Calu3 (cell line): ENCODE data around the gene DPT. TPM values are rescaled to one million over a fixed set of nuclear protein-coding genes. Genes with fewer than 3 reads are reported as not detected.

Source experiments
- BruUV-seq: library from RNA; stranded (reverse); fragments of 400-500 nt; replicated peaks from 2 replicates; lab custom pipeline; 2021; lab: Mats Ljungman, UMichigan
- CTCF ChIA-PET: fragments of 300-600 bp; sonication (Branson Sonifier 250); formaldehyde crosslinking; loops from one replicate; lab custom pipeline; 2022; ENCODE audit warnings: antibody characterized with exemption; lab: Charles Lee
- DNase-seq: peaks from one replicate; pipeline ENCODE4 v3.0.0; 2022
- H3K27ac Mint-ChIP-seq: one replicate; pipeline ENCODE4 v1.8.0; 2022; ENCODE audit warnings: mixed read lengths; ENCODE audit not compliant: unreplicated experiment
- H3K27me3 Mint-ChIP-seq: one replicate; pipeline ENCODE4 v1.8.0; 2022; ENCODE audit warnings: mixed read lengths; ENCODE audit not compliant: unreplicated experiment
- H3K36me3 Mint-ChIP-seq: one replicate; pipeline ENCODE4 v1.8.0; 2022; ENCODE audit warnings: mild to moderate bottlenecking, moderate library complexity, mixed read lengths; ENCODE audit not compliant: insufficient read depth, unreplicated experiment
- H3K4me1 Mint-ChIP-seq: one replicate; pipeline ENCODE4 v1.8.0; 2022; ENCODE audit warnings: mild to moderate bottlenecking, low read depth, mixed read lengths; ENCODE audit not compliant: unreplicated experiment
- H3K4me3 Mint-ChIP-seq: one replicate; pipeline ENCODE4 v1.8.0; 2022; ENCODE audit warnings: mild to moderate bottlenecking, low read depth, moderate library complexity, mixed read lengths; ENCODE audit not compliant: unreplicated experiment
- H3K9me3 Mint-ChIP-seq: one replicate; pipeline ENCODE4 v1.8.0; 2022; ENCODE audit warnings: low read depth, mixed read lengths; ENCODE audit not compliant: unreplicated experiment
- CTCF ChIP-seq: fragments of 200-600 bp; IDR thresholded peaks from one replicate; pipeline ENCODE4 v1.8.0; 2022; ENCODE audit warnings: antibody characterized with exemption; ENCODE audit not compliant: unreplicated experiment
- intact Hi-C: fragments of 100-400 bp; cut with micrococcal nuclease; formaldehyde crosslinking; loops from one replicate; pipeline ENCODE4 v1.10.0; 2022; ENCODE audit not compliant: unreplicated experiment
- total RNA-seq: library from RNA; stranded (reverse); gene quantifications from 2 replicates; pipeline ENCODE4 v1.2.3, GENCODE V29; 2022

DPT gene
- total RNA-seq, 1 experiment from 2014 or later: not detected

DNA sequence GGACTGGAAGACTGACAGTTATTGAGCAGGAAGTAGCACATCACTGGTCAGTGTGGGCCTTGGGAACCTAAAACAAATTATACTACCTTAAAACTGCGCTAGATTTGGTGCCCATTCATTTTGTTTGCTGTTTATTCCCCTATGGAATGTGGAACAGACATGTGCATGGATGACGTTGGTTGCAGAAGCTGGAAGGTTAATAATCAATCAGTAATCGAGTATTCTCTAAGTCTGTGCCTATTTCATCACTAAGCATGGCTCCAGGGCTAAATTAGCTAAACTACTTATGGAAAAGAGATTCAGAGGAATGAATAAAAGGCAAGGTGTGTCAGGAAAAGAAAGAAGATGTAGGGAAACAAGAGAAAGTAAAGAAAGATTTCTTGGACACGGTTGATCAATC, 33.5 kb upstream of the DPT start:
- CTCF ChIA-PET: no interaction called here
- no peaks in the 10 kb centered on the region for H3K36me3 Mint-ChIP-seq
- no peak for DNase-seq
- no peak overlapping the region for H3K4me3 Mint-ChIP-seq
- intact Hi-C loops: no loop called here
- no peaks in the 10 kb centered on the region for H3K27me3 Mint-ChIP-seq
- peaks cover 4% of the 10 kb centered on the region for H3K9me3 Mint-ChIP-seq
- no peak for TF ChIP-seq CTCF
- no peak overlapping the region for H3K27ac Mint-ChIP-seq
- H3K4me1 Mint-ChIP-seq: peaks cover 9% of the 10 kb centered on the region
- BruUV-seq: no TSS peak

DNA sequence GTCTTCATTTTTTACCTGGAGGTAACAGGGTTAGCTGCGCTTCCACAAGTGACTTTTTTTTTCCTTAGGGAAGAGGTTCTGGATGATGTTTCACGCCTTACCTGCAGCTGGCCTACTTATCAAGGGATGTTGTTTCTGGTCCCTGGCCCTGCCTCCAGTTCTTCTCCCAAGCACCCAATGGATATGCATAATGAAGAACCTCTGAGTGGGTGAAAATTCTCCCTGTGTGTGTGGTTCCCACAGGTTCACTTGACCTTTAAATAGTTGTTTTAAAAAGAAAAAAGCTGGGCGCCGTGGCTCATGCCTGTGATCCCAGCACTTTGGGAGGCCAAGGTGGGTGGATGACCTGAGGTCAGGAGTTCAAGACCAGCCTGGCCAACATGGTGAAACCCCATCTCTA, 31.8 kb upstream of the DPT start:
- intact Hi-C loops: no loop called here
- Mint-ChIP-seq H3K9me3 (peaks cover 4% of the 10 kb centered on the region), H3K27ac (no peak overlapping the region), H3K4me3 (no peak overlapping the region), H3K36me3 (no peaks in the 10 kb centered on the region), H3K4me1 (peaks cover 9% of the 10 kb centered on the region), H3K27me3 (no peaks in the 10 kb centered on the region)
- no peak for DNase-seq
- TF ChIP-seq CTCF: no peak
- no TSS peak for BruUV-seq
- CTCF ChIA-PET: no interaction called here

DNA sequence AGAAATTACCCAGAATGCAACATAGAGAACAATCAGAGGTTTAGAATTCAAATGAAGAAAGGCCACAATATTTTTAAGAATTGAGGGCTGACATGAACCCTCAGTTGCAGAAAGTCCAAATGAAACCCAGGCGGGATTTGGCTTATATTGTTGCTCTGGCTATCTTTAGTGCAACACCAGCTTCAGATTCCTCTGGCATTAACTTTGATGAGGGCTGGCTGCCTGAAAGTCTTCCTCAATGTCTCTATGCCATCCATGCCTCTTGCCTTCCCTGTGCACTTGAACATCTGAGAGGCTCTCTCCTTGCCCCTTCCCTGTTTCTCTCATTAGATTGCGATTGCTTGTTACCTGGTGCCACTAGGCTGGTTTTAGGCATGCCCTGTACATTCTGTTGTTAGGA, 31.2 kb upstream of the DPT start:
- Mint-ChIP-seq H3K9me3 (peaks cover 4% of the 10 kb centered on the region), H3K4me3 (no peak overlapping the region), H3K36me3 (no peaks in the 10 kb centered on the region), H3K27me3 (no peaks in the 10 kb centered on the region), H3K4me1 (peaks cover 9% of the 10 kb centered on the region), H3K27ac (no peak overlapping the region)
- DNase-seq: no peak
- no peak for TF ChIP-seq CTCF
- no TSS peak for BruUV-seq
- CTCF ChIA-PET: no interaction called here
- intact Hi-C loops: no loop called here

DNA sequence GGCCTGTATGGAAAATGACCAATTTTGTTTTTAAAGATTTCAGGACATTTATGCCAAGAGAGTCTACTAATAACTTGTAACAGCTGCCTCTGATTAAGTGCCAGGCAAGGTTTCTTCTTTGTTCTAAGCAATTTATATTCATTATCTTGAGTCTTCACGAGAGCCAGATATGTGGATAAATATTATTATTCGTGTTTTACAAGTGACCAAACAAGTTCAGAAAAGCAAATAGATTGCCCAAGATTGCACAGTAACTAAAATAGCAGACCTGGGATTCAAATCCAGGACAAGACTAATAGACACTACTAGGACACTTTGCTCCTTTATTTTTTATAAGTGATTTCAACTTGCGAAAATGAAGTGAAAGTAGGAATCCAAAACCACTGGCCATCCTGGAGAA, 30.1 kb upstream of the DPT start:
- no peak for DNase-seq
- H3K27me3 Mint-ChIP-seq: no peaks in the 10 kb centered on the region
- peaks cover 18% of the 10 kb centered on the region for H3K4me1 Mint-ChIP-seq
- BruUV-seq: no TSS peak
- peaks cover under 1% of the 10 kb centered on the region for H3K9me3 Mint-ChIP-seq
- CTCF ChIA-PET: no interaction called here
- H3K36me3 Mint-ChIP-seq: no peaks in the 10 kb centered on the region
- no peak overlapping the region for H3K4me3 Mint-ChIP-seq
- no peak overlapping the region for H3K27ac Mint-ChIP-seq
- no peak for TF ChIP-seq CTCF
- intact Hi-C loops: no loop called here
